Suprapubic skin (tissue), 4 donors: Measurements from ENCODE around the gene G6PC3. TPM values are rescaled to one million over a fixed set of nuclear protein-coding genes. Genes with fewer than 3 reads are reported as not detected.

Experiments
- DNase-seq, 2 donors: peaks; one replicate each; pipeline ENCODE4 v3.0.0-alpha.2; 2019; ENCODE audit warnings: low spot score in 2 of 2
- H3K27ac ChIP-seq: fragments of 200-600 bp; sonication (generic); one replicate; pipeline ENCODE4 v1.5.1; 2019
- H3K27me3 ChIP-seq: fragments of 200-600 bp; sonication (generic); one replicate; pipeline ENCODE4 v1.5.1; 2019
- H3K36me3 ChIP-seq: fragments of 200-600 bp; sonication (generic); one replicate; pipeline ENCODE4 v1.5.1; 2019
- H3K4me1 ChIP-seq: fragments of 200-600 bp; sonication (generic); one replicate; pipeline ENCODE4 v1.5.1; 2019
- H3K4me3 ChIP-seq: fragments of 200-600 bp; sonication (generic); one replicate; pipeline ENCODE4 v1.5.1; 2019; ENCODE audit warnings: mild to moderate bottlenecking
- H3K9me3 ChIP-seq: fragments of 200-600 bp; sonication (generic); one replicate; pipeline ENCODE4 v1.5.1; 2019
- EP300 ChIP-seq: sonication (generic); formaldehyde crosslinking; IDR thresholded peaks from one replicate; pipeline ENCODE4 v1.6.1; 2017; ENCODE audit warnings: antibody characterized with exemption
- POLR2A ChIP-seq, 2 donors: fragments of 450-650 bp; IDR thresholded peaks; one replicate each; pipeline ENCODE4 v1.6.1; 2017; ENCODE audit warnings: antibody characterized with exemption in 2 of 2, mild to moderate bottlenecking in 2 of 2, moderate library complexity in 2 of 2
- POLR2AphosphoS5 ChIP-seq, 3 donors: sonication (generic); formaldehyde crosslinking; IDR thresholded peaks; one replicate each; pipeline ENCODE4 v1.6.1; 2017; ENCODE audit warnings: antibody characterized with exemption in 3 of 3
- WGBS: methylation state at CpG from one replicate; pipeline ENCODE4 v1.1.5; 2018; 5-methylcytosine and 5-hydroxymethylcytosine counted together
- total RNA-seq, 4 donors: library from RNA; depleted of rRNA; stranded (reverse); fragments of >200 nt; gene quantifications; one replicate each; pipeline ENCODE4 v1.1.0, GENCODE V29; 2016
- TF ChIP-seq, protein P1 (sequence below), 2 donors: fragments of 200-600 bp in 1 of 2; fragments of 450-650 bp in 1 of 2; sonication (generic) in 1 of 2; IDR thresholded peaks; one replicate each; pipeline ENCODE4 v1.5.1; 2016 to 2019; ENCODE audit warnings: antibody characterized with exemption in 2 of 2, mild to moderate bottlenecking in 1 of 2, moderate library complexity in 1 of 2

Gene G6PC3
- total RNA-seq, 4 donors from 2014 or later: 12.7 to 20.4 (median 15.4) TPM

DNA sequence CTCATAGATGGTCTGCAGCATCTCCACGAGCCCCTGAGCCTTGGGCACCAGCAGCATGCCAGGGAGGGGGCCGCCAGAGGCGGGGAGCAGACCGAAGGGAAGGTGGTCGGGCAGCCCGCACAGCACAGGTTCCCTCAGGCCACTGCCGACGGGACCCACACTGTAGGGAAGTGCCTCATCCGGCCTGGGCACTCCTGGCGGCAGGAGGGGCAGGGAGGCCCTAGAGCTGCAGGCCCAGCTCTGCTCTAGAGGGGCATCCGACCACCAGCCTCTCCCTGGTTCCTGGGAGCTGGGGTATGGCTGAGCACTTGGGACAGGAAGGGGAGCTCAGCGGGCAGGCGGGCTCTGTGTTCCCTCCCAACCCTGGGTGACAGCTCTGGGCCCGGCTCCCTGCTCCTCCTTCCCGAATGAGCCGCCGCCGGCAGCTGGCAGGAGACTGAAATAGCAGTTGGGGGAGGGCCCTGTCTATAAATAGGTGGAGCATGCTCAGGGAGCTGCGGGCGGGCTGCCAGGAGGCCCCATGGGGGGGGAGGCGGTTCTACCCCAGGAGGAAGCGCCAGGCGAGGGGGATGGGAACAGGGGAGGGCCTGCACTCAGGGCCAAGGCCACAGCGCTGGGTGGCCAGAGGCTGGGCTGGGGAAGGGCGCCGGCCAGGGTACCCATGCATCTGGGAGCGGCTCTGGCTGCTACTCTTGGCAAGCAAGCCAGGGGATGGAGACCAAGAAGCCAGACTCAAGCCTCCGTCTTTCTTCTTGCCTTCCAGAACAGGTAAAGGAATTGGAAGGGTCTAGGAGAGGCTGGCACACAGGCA, 40.5 kb downstream of the G6PC3 start:
- Histone ChIP-seq H3K36me3 (peaks cover 21% of the 10 kb centered on the region), H3K9me3 (no peaks in the 10 kb centered on the region), H3K4me1 (peaks cover 99% of the 10 kb centered on the region), H3K27me3 (no peaks in the 10 kb centered on the region), H3K27ac (peak overlapping the region; percentile 82), H3K4me3 (peak overlapping the region; percentile 44)
- DNase-seq: peak; percentile 96
- WGBS: 2% methylated on average over 20 of the region's 28 CpGs
- TF ChIP-seq POLR2AphosphoS5 (IDR thresholded peaks at IDR 0.05) (peak in 1 of 3 donors; percentile 30), POLR2A (IDR thresholded peaks at IDR 0.05) (no peak), EP300 (no peak)
- TF ChIP-seq, protein P1, sequence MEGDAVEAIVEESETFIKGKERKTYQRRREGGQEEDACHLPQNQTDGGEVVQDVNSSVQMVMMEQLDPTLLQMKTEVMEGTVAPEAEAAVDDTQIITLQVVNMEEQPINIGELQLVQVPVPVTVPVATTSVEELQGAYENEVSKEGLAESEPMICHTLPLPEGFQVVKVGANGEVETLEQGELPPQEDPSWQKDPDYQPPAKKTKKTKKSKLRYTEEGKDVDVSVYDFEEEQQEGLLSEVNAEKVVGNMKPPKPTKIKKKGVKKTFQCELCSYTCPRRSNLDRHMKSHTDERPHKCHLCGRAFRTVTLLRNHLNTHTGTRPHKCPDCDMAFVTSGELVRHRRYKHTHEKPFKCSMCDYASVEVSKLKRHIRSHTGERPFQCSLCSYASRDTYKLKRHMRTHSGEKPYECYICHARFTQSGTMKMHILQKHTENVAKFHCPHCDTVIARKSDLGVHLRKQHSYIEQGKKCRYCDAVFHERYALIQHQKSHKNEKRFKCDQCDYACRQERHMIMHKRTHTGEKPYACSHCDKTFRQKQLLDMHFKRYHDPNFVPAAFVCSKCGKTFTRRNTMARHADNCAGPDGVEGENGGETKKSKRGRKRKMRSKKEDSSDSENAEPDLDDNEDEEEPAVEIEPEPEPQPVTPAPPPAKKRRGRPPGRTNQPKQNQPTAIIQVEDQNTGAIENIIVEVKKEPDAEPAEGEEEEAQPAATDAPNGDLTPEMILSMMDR (IDR thresholded peaks at IDR 0.05): no peak

DNA sequence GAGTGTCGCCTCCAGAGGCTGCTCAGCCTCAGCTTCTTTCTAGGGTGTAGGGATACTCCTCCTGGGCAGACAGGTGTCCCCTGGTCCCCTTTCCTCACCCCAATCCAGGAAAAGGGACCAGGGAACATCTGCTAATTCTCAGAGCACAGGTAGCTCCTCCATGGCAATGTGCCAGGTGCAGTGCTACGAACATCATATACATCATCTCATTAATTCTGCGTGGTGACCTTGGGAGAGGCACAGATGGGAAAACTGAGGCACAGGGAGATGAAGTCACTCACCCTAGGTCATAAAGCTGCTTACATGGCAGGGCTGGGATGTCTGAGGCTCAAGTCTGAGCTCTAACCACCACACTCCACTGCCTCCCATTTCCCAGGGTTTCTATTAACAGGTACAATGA, 41.2 kb downstream of the G6PC3 start:
- no peak for DNase-seq
- TF ChIP-seq POLR2AphosphoS5 (IDR thresholded peaks at IDR 0.05): no peak
- TF ChIP-seq POLR2A (IDR thresholded peaks at IDR 0.05): no peak
- TF ChIP-seq EP300: no peak
- TF ChIP-seq, protein P1 (IDR thresholded peaks at IDR 0.05): no peak
- no peak overlapping the region for H3K4me3 ChIP-seq

DNA sequence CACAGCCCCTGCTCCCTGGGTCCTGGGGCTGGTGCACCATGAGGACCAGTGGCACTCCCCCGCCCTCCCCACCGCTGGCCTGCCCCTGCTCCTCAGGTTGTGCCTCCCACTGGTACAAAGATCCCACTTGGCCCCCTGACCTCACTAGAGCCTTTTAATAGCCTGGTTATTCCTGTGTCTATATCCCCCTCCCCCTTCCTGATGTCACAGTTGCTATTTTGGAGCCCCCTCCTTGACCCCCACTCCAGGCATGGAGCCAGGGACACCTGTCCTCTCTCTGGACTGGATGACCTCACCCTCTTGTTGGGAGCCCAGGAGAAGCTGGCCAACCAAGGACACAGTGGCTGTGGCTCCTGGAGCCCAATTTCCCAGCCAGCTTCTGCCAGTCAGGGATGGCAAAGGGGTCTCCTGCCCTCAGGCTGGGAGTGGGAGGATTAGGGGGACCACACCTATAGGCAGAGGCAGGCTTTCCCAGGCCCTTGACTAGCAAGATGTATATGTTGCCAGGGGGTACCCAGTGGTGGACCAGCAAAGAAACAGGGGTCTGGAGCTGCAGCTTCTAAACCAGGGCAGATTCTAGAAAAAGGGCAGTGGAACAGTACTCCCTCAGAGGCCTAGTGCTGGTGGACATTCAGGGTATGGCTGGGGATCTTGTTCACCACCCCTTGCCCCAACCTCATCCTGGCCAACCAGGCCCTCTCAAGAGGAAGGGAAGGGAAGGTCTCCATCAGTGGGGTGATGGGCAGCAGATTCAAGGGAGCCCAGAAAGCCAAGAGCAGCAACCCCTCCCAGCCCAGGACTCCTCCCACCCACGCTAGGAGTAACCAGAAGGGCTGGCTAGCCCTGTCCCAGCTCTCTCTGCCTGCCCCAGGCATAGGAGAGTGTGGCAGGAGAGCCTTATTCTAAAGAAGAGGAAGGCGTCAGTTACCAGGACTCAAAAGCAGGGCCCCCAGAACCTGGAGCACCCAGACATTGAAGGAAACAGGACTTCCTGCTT, 42.0 kb downstream of the G6PC3 start:
- no peaks in the 10 kb centered on the region for H3K27me3 ChIP-seq
- no peaks in the 10 kb centered on the region for H3K9me3 ChIP-seq
- H3K27ac ChIP-seq: peak overlapping the region; percentile 40
- peaks cover 34% of the 10 kb centered on the region for H3K36me3 ChIP-seq
- 45% methylated on average over 3 of the region's 4 CpGs for WGBS
- DNase-seq: peak in 1 of 2 donors; percentile 66
- H3K4me1 ChIP-seq: peaks cover 90% of the 10 kb centered on the region
- TF ChIP-seq, protein P1 (IDR thresholded peaks at IDR 0.05): no peak
- TF ChIP-seq POLR2A (IDR thresholded peaks at IDR 0.05) (no peak), EP300 (no peak), POLR2AphosphoS5 (IDR thresholded peaks at IDR 0.05) (no peak)
- H3K4me3 ChIP-seq: no peak overlapping the region

More for the DNA sequence above, 41.2 kb downstream of the G6PC3 start:
- H3K9me3 ChIP-seq: no peaks in the 10 kb centered on the region
- H3K27ac ChIP-seq: peak overlapping the region; percentile 82
- H3K4me1 ChIP-seq: peaks cover 94% of the 10 kb centered on the region
- peaks cover 27% of the 10 kb centered on the region for H3K36me3 ChIP-seq
- no peaks in the 10 kb centered on the region for H3K27me3 ChIP-seq
- WGBS: 34% methylated on average over 2 of the region's 3 CpGs

DNA sequence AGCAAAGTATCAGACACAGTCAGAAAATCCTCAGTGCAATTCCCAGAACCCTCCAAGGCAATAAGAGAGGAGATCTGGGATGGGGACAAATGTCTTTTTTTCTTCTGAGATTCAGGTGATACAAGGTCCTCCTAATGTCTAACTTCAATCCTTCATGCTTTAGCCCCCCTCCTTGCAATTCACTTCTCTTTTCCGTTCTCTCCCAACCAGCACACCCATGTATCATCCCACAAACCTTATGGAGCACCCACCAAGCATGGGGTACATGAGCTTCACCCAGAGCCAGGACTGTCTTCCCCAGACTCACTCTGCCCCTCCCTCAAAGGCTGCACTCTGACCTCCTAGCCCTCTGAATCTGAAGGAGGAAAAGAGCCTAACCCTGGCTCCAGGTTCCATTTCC, 42.8 kb downstream of the G6PC3 start:
- Histone ChIP-seq H3K27ac (peak overlapping the region; percentile 14), H3K4me3 (no peak overlapping the region), H3K9me3 (no peaks in the 10 kb centered on the region), H3K4me1 (peaks cover 90% of the 10 kb centered on the region), H3K36me3 (peaks cover 35% of the 10 kb centered on the region), H3K27me3 (no peaks in the 10 kb centered on the region)
- DNase-seq: no peak
- WGBS: 71% methylated on average over 1 of the region's 1 CpG
- no peak for TF ChIP-seq POLR2AphosphoS5 (IDR thresholded peaks at IDR 0.05)
- TF ChIP-seq, protein P1 (IDR thresholded peaks at IDR 0.05): no peak
- no peak for TF ChIP-seq POLR2A (IDR thresholded peaks at IDR 0.05)
- no peak for TF ChIP-seq EP300
